ENCODE data around the gene KLHDC7A. TPM values are rescaled to one million over a fixed set of nuclear protein-coding genes. Genes with fewer than 3 reads are reported as not detected.

The KLHDC7A gene
- polyA plus RNA-seq, 3 donors: not detected

DNA sequence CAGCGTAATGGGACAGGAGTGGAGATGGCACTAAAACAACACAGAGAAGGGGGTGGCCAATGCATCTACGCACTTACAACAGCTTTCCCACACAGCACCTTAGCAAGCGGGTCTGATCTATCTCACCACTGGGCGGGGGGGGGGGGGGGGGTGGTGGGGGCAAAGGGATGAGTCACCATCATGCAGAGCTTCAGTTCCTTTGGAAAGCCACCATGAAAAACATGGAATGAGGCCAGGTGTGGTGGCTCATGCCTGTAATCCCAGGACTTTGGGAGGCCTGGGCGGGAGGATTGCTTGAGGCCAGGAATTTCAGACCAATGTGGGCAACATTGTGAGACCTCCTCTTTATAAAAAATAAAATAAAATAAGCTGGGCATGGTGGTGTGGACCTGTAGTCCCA, 47.2 kb downstream of the KLHDC7A start:
- Histone ChIP-seq H4K20me1 (ENCODE audit: insufficient read depth, low read length) (no peaks in the 10 kb centered on the region), H3K4me2 (replicated peaks; ENCODE audit: extremely low read depth, low read length, poor library complexity, severe bottlenecking) (no peak overlapping the region), H3K36me3 (replicated peaks in 1 of 2; ENCODE audit: control insufficient read depth in 1 of 2, insufficient read depth in 2 of 2, low read length in 2 of 2) (no peaks in the 10 kb centered on the region), H3K27me3 (ENCODE audit: control insufficient read depth in 2 of 2, insufficient read depth in 2 of 2, low read length in 2 of 2) (no peaks in the 10 kb centered on the region), H3K27ac (ENCODE audit: low read depth in 1 of 2, low read length in 2 of 2) (no peak overlapping the region), H2AFZ (ENCODE audit: insufficient read depth, low read depth, low read length, poor library complexity, severe bottlenecking) (no peak overlapping the region), H3K9me3 (replicated peaks in 1 of 2; ENCODE audit: control insufficient read depth in 1 of 2, insufficient read depth in 1 of 2, low read length in 2 of 2) (no peaks in the 10 kb centered on the region), H3K79me2 (ENCODE audit: insufficient read depth, low read length) (no peaks in the 10 kb centered on the region), H3K9ac (ENCODE audit: insufficient read depth, low read length, poor library complexity, severe bottlenecking) (no peak overlapping the region), H3K4me3 (replicated peaks in 1 of 3; ENCODE audit: low read depth in 2 of 3, low read length in 3 of 3) (no peak overlapping the region), H3K4me1 (ENCODE audit: control insufficient read depth in 1 of 2, insufficient read depth in 2 of 2, low read length in 2 of 2) (no peaks in the 10 kb centered on the region)
- Mint-ChIP-seq H3K36me3 (no peaks in the 10 kb centered on the region), H3K9me3 (peaks cover 0 to 2% (median 0%) of the 10 kb centered on the region in 7 donors), H3K4me3 (no peak overlapping the region), H3K4me1 (no peaks in the 10 kb centered on the region), H3K27me3 (ENCODE audit: low read depth in 3 of 3) (peaks cover 2 to 9% (median 5%) of the 10 kb centered on the region in 3 donors), H3K27ac (no peak overlapping the region)
- DNase-seq: no peak
- no CpG with 5 or more reads among the region's 5 CpGs for WGBS (ENCODE audit: insufficient coverage)
- intact Hi-C loops (cut with micrococcal nuclease): no loop called here
- no peak for TF ChIP-seq CTCF (IDR thresholded peaks at IDR 0.05)

DNA sequence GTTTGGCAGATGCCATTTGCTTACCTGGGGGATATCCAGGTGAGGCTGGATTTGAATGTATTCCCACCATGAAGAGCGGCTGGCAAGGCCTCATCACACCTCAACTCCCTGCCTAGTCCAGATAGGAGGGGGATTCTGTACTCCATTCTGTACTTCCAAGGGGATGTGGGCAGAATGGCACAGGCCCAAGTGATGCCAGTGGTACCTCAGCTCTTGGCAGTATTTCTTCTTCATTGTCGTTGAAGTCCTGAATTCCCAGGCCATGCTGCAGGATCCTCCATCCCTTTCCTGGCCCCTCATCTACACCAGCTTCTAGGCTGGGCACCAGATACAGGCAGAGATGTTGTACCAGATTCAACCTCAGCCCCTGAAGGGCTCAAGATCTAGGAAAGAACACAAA, 47.9 kb downstream of the KLHDC7A start:
- Histone ChIP-seq H3K36me3 (replicated peaks in 1 of 2; ENCODE audit: control insufficient read depth in 1 of 2, insufficient read depth in 2 of 2, low read length in 2 of 2) (no peaks in the 10 kb centered on the region), H3K27ac (ENCODE audit: low read depth in 1 of 2, low read length in 2 of 2) (no peak overlapping the region), H3K27me3 (ENCODE audit: control insufficient read depth in 2 of 2, insufficient read depth in 2 of 2, low read length in 2 of 2) (no peaks in the 10 kb centered on the region), H3K79me2 (ENCODE audit: insufficient read depth, low read length) (no peaks in the 10 kb centered on the region), H3K4me1 (ENCODE audit: control insufficient read depth in 1 of 2, insufficient read depth in 2 of 2, low read length in 2 of 2) (no peaks in the 10 kb centered on the region), H3K4me3 (replicated peaks in 1 of 3; ENCODE audit: low read depth in 2 of 3, low read length in 3 of 3) (no peak overlapping the region), H3K9me3 (replicated peaks in 1 of 2; ENCODE audit: control insufficient read depth in 1 of 2, insufficient read depth in 1 of 2, low read length in 2 of 2) (no peaks in the 10 kb centered on the region), H2AFZ (ENCODE audit: insufficient read depth, low read depth, low read length, poor library complexity, severe bottlenecking) (no peak overlapping the region), H3K4me2 (replicated peaks; ENCODE audit: extremely low read depth, low read length, poor library complexity, severe bottlenecking) (no peak overlapping the region), H4K20me1 (ENCODE audit: insufficient read depth, low read length) (no peaks in the 10 kb centered on the region), H3K9ac (ENCODE audit: insufficient read depth, low read length, poor library complexity, severe bottlenecking) (no peak overlapping the region)
- no peaks in the 10 kb centered on the region for H3K36me3 Mint-ChIP-seq
- intact Hi-C loops (cut with micrococcal nuclease): no loop called here
- H3K27ac Mint-ChIP-seq: no peak overlapping the region
- H3K4me1 Mint-ChIP-seq: no peaks in the 10 kb centered on the region
- H3K4me3 Mint-ChIP-seq: no peak overlapping the region
- DNase-seq: no peak
- TF ChIP-seq CTCF (IDR thresholded peaks at IDR 0.05): no peak
- peaks cover 2 to 9% (median 5%) of the 10 kb centered on the region in 3 donors for H3K27me3 Mint-ChIP-seq (ENCODE audit: low read depth in 3 of 3)
- peaks cover 0 to 2% (median 0%) of the 10 kb centered on the region in 7 donors for H3K9me3 Mint-ChIP-seq
- WGBS (ENCODE audit: insufficient coverage): 80% methylated on average over 1 of the region's 2 CpGs
